BJ (cell line): ENCODE data around the gene DPYSL5. TPM values are rescaled to one million over a fixed set of nuclear protein-coding genes. Genes with fewer than 3 reads are reported as not detected.
"Not testable (repeated sequence)": the region's sequence is repeated elsewhere in the genome, so short reads cannot be mapped to it uniquely, and the experiment has no call there.

Experiments
- CTCF ChIA-PET: fragments of 350-600 bp; formaldehyde crosslinking; extraction: SDS; loops from one replicate; lab custom pipeline; 2021; ENCODE audit warnings: antibody characterized with exemption, inconsistent platforms; lab: Yijun Ruan, JAX
- POLR2A ChIA-PET: fragments of 300-600 bp; sonication (Branson Sonifier 250); formaldehyde crosslinking; extraction: SDS; loops from one replicate; lab custom pipeline; 2021; ENCODE audit warnings: antibody characterized with exemption; lab: Charles Lee
- DNase-seq: peaks from one replicate; pipeline ENCODE4 v3.0.0-alpha.2; 2011; ENCODE audit warnings: low read depth
- H3K27me3 ChIP-seq: 2 replicates; pipeline ENCODE4 v1.6.0; 2011; ENCODE audit warnings: low read length; ENCODE audit not compliant: control insufficient read depth, insufficient read depth
- H3K36me3 ChIP-seq: 2 replicates; pipeline ENCODE4 v1.5.1; 2011; ENCODE audit warnings: low read length; ENCODE audit not compliant: control insufficient read depth, insufficient read depth
- H3K4me3 ChIP-seq: 2 replicates; pipeline ENCODE4 v1.5.1; 2011; ENCODE audit warnings: low read depth, mild to moderate bottlenecking, control low read depth, low read length
- CTCF ChIP-seq: IDR thresholded peaks from 2 replicates; pipeline ENCODE4 v1.5.1; 2011; ENCODE audit warnings: low read depth, mild to moderate bottlenecking, control low read depth, inconsistent platforms, low read length, moderate library complexity; ENCODE audit not compliant: insufficient read depth
- polyA plus RNA-seq: library from polyadenylated mRNA; depleted of rRNA; stranded (reverse); fragments of >200 nt; gene quantifications from 2 replicates; pipeline ENCODE4 v1.2.3, GENCODE V29; 2011

The DPYSL5 gene
- polyA plus RNA-seq, 1 experiment: not detected

- H3K27me3 ChIP-seq: peaks cover 2% of the 10 kb centered on the region
- CTCF ChIA-PET: interaction anchor here (0.9 kb wide), 1 partner anchor 34 kb away, joined by 3 read pairs; no protein-coding TSS in a partner anchor
- POLR2A ChIA-PET: no interaction called here
- H3K36me3 ChIP-seq: no peaks in the 10 kb centered on the region
- no peak overlapping the region for H3K4me3 ChIP-seq
- DNase-seq: no peak
- TF ChIP-seq CTCF: no peak
These were observed 35.9 kb upstream of the DPYSL5 start for GRCh38 chr2:26811791-26812694.

- Histone ChIP-seq H3K27me3 (peaks cover 2% of the 10 kb centered on the region), H3K36me3 (no peaks in the 10 kb centered on the region), H3K4me3 (no peak overlapping the region)
- ChIA-PET POLR2A (no interaction called here), CTCF (interaction anchor here (0.9 kb wide), 1 partner anchor 34 kb away, joined by 3 read pairs; no protein-coding TSS in a partner anchor)
- TF ChIP-seq CTCF: no peak
- DNase-seq: no peak
These were observed 35.2 kb upstream of the DPYSL5 start for GRCh38 chr2:26812731-26813130.

- DNase-seq, CTCF ChIA-PET, H3K4me3 ChIP-seq, POLR2A ChIA-PET, H3K27me3 ChIP-seq, H3K36me3 ChIP-seq: not testable (repeated sequence)
These were observed 33.7 kb upstream of the DPYSL5 start for GRCh38 chr2:26814072-26814765.

GRCh38 chr2:26816893-26817292 lies 31.0 kb upstream of the DPYSL5 start:
- no peak for DNase-seq
- Histone ChIP-seq H3K36me3 (no peaks in the 10 kb centered on the region), H3K4me3 (no peak overlapping the region), H3K27me3 (peaks cover 7% of the 10 kb centered on the region)
- no peak for TF ChIP-seq CTCF
- ChIA-PET POLR2A (no interaction called here), CTCF (no interaction called here)

GRCh38 chr2:26818255-26818654 lies 29.7 kb upstream of the DPYSL5 start:
- ChIA-PET POLR2A (no interaction called here), CTCF (interaction anchor here (0.9 to 1.1 kb wide), 3 partner anchors 9 to 314 kb away, joined by 3 read pairs; no protein-coding TSS in a partner anchor)
- H3K27me3 ChIP-seq: peaks cover 7% of the 10 kb centered on the region
- DNase-seq: no peak
- H3K4me3 ChIP-seq: no peak overlapping the region
- H3K36me3 ChIP-seq: no peaks in the 10 kb centered on the region
- TF ChIP-seq CTCF: no peak
